Measurements from ENCODE around the gene NECTIN4. TPM values are rescaled to one million over a fixed set of nuclear protein-coding genes. Genes with fewer than 3 reads are reported as not detected.
"Not testable (repeated sequence)": the region's sequence is repeated elsewhere in the genome, so short reads cannot be mapped to it uniquely, and the experiment has no call there.

The NECTIN4 gene
- total RNA-seq, 4 donors from 2014 or later: not detected

GRCh38 chr1:161117759-161118581, 28.6 kb upstream of the NECTIN4 start, which contains the start of the genes NIT1 and PFDN2:
NIT1 (plus strand) TSS chr1:161118105; CDS start chr1:161118177, 72 bp downstream.
PFDN2 (minus strand) TSS chr1:161118037; CDS start chr1:161118026, 11 bp downstream.
- H3K36me3 ChIP-seq: peaks cover 0 to 32% (median 0%) of the 10 kb centered on the region in 3 donors
- peaks cover 0 to 69% (median 35%) of the 10 kb centered on the region in 4 donors for H3K4me1 ChIP-seq
- peak within 1 kb of the TSS; percentile 86 to 98 (median 96) for H3K27ac ChIP-seq
- H3K4me3 ChIP-seq: peak within 1 kb of the TSS; percentile 68 to 94 (median 90)
- WGBS, 2 donors: 1% methylated on average over 54 to 58 of the region's 58 CpGs
- no peaks in the 10 kb centered on the region for H3K9me3 ChIP-seq
- TF ChIP-seq EP300 (IDR thresholded peaks at IDR 0.05) (peak; percentile 56 to 95), CTCF (IDR thresholded peaks at IDR 0.05) (peak in 1 of 5 experiments; percentile 46), POLR2A (IDR thresholded peaks at IDR 0.05) (peak; percentile 81 to 87)
- DNase-seq (ENCODE audit: low spot score in 2 of 2): peak; percentile 59 to 75
- no peaks in the 10 kb centered on the region for H3K27me3 ChIP-seq

GRCh38 chr1:161115961-161116360, 26.6 kb upstream of the NECTIN4 start:
- not testable (repeated sequence) for H3K9me3 ChIP-seq; H3K27me3 ChIP-seq; H3K27ac ChIP-seq; DNase-seq (ENCODE audit: low spot score in 2 of 2); H3K4me3 ChIP-seq
- 80 to 88% methylated on average over 6 of the region's 6 CpGs for WGBS, 2 donors
- Histone ChIP-seq H3K36me3 (peaks cover 0 to 12% (median 0%) of the 10 kb centered on the region in 3 donors), H3K4me1 (peaks cover 0 to 73% (median 35%) of the 10 kb centered on the region in 4 donors)

GRCh38 chr1:161115132-161115711, 25.9 kb upstream of the NECTIN4 start:
- DNase-seq (ENCODE audit: low spot score in 2 of 2): no peak
- Histone ChIP-seq H3K27ac (no peak overlapping the region), H3K4me1 (peaks cover 0 to 68% (median 35%) of the 10 kb centered on the region in 4 donors), H3K27me3 (no peaks in the 10 kb centered on the region), H3K4me3 (no peak overlapping the region), H3K9me3 (no peaks in the 10 kb centered on the region), H3K36me3 (peaks cover 0 to 8% (median 0%) of the 10 kb centered on the region in 3 donors)
- 83 to 87% methylated on average over 12 of the region's 12 CpGs for WGBS, 2 donors
- TF ChIP-seq CTCF (IDR thresholded peaks at IDR 0.05) (no peak), EP300 (IDR thresholded peaks at IDR 0.05) (no peak), POLR2A (IDR thresholded peaks at IDR 0.05) (no peak)

- TF ChIP-seq CTCF (IDR thresholded peaks at IDR 0.05) (no peak), EP300 (IDR thresholded peaks at IDR 0.05) (no peak), POLR2A (IDR thresholded peaks at IDR 0.05) (no peak)
- H3K4me3 ChIP-seq: no peak overlapping the region
- H3K27ac ChIP-seq: no peak overlapping the region
- 52 to 57% methylated on average over 2 of the region's 2 CpGs for WGBS, 2 donors
- peaks cover 0 to 61% (median 30%) of the 10 kb centered on the region in 4 donors for H3K4me1 ChIP-seq
- no peaks in the 10 kb centered on the region for H3K9me3 ChIP-seq
- H3K36me3 ChIP-seq: peaks cover 0 to 10% (median 0%) of the 10 kb centered on the region in 3 donors
- no peaks in the 10 kb centered on the region for H3K27me3 ChIP-seq
- no peak for DNase-seq (ENCODE audit: low spot score in 2 of 2)
These were observed 25.2 kb upstream of the NECTIN4 start for GRCh38 chr1:161114556-161114955.

- WGBS, 2 donors: 74 to 82% methylated on average over 1 of the region's 1 CpG
- TF ChIP-seq POLR2A (IDR thresholded peaks at IDR 0.05): no peak
- H3K4me1 ChIP-seq: peaks cover 0 to 55% (median 24%) of the 10 kb centered on the region in 4 donors
These were observed 24.6 kb upstream of the NECTIN4 start for GRCh38 chr1:161113915-161114314.

GRCh38 chr1:161111527-161111926, 22.2 kb upstream of the NECTIN4 start:
- Histone ChIP-seq H3K36me3 (peaks cover 0 to 12% (median 0%) of the 10 kb centered on the region in 3 donors), H3K27me3 (no peaks in the 10 kb centered on the region), H3K4me3 (no peak overlapping the region), H3K4me1 (peaks cover 0 to 42% (median 10%) of the 10 kb centered on the region in 4 donors), H3K9me3 (no peaks in the 10 kb centered on the region), H3K27ac (no peak overlapping the region)
- 82 to 87% methylated on average over 2 of the region's 2 CpGs for WGBS, 2 donors
- TF ChIP-seq CTCF (IDR thresholded peaks at IDR 0.05) (no peak), EP300 (IDR thresholded peaks at IDR 0.05) (no peak), POLR2A (IDR thresholded peaks at IDR 0.05) (no peak)
- DNase-seq (ENCODE audit: low spot score in 2 of 2): no peak

More at GRCh38 chr1:161113915-161114314, 24.6 kb upstream of the NECTIN4 start:
- Histone ChIP-seq H3K9me3 (no peaks in the 10 kb centered on the region), H3K27ac (no peak overlapping the region), H3K36me3 (peaks cover 0 to 12% (median 0%) of the 10 kb centered on the region in 3 donors), H3K4me3 (no peak overlapping the region), H3K27me3 (no peaks in the 10 kb centered on the region)
- no peak for DNase-seq (ENCODE audit: low spot score in 2 of 2)

Data from tibial nerve (tissue), 4 donors.